ENCODE results near the gene PSMA5. TPM values are rescaled to one million over a fixed set of nuclear protein-coding genes. Genes with fewer than 3 reads are reported as not detected.
A peak's percentile ranks its signal among the peaks of the same experiment; 100 is the strongest.

PSMA5 gene
- total and polyA plus RNA-seq, 2 of the 13 experiments (the other 11 are each of a cell fraction or from before 2014, with no cell fraction given) = 140 to 169 TPM

- TF ChIP-seq HOXA9 (CRISPR knock-in tag; IDR thresholded peaks at IDR 0.05; ENCODE audit: borderline replicate concordance) (no peak), ELF3 (CRISPR knock-in tag; IDR thresholded peaks at IDR 0.05) (peak; percentile 55), MLXIP (CRISPR knock-in tag; IDR thresholded peaks at IDR 0.05; ENCODE audit: borderline replicate concordance) (no peak), KLF13 (CRISPR knock-in tag; IDR thresholded peaks at IDR 0.05) (no peak), CENPBD1 (CRISPR knock-in tag; IDR thresholded peaks at IDR 0.05; ENCODE audit: borderline replicate concordance, low read depth) (no peak), SUZ12 (IDR thresholded peaks at IDR 0.05; ENCODE audit: low read depth, low read length) (no peak), MTA1 (CRISPR knock-in tag; IDR thresholded peaks at IDR 0.05; ENCODE audit: borderline replicate concordance) (no peak), NFE2L2 (IDR thresholded peaks at IDR 0.05; ENCODE audit: low read length) (no peak), JARID2 (CRISPR knock-in tag; IDR thresholded peaks at IDR 0.05; ENCODE audit: insufficient replicate concordance) (no peak), SNAPC2 (CRISPR knock-in tag; IDR thresholded peaks at IDR 0.05) (no peak), FOXA3 (CRISPR knock-in tag; IDR thresholded peaks at IDR 0.05) (no peak), PLRG1 (conservative IDR thresholded peaks at IDR 0.05) (no peak), PTBP1 (IDR thresholded peaks at IDR 0.05; ENCODE audit: low read depth, low read length, poor library complexity, severe bottlenecking) (no peak), ZNF205 (CRISPR knock-in tag; IDR thresholded peaks at IDR 0.05) (0 out of 2 replicates have a peak, but pooled peaks have one; percentile 44), NR0B2 (CRISPR knock-in tag; IDR thresholded peaks at IDR 0.05) (peak; percentile 73; the same call in 1 of the 2 replicates), TBX2 (CRISPR knock-in tag; IDR thresholded peaks at IDR 0.05; ENCODE audit: borderline replicate concordance) (peak; percentile 64; the same call in 1 of the 2 replicates), MYC (CRISPR knock-in tag; IDR thresholded peaks at IDR 0.05; ENCODE audit: borderline replicate concordance) (peak; percentile 93), REPIN1 (CRISPR knock-in tag; IDR thresholded peaks at IDR 0.05; ENCODE audit: borderline replicate concordance, low read depth) (no peak; the same call in 1 of the 2 replicates), RFX5 (IDR thresholded peaks at IDR 0.05; ENCODE audit: low read depth, low read length) (peak; percentile 85), KLF6 (CRISPR knock-in tag; IDR thresholded peaks at IDR 0.05) (no peak; the same call in 1 of the 2 replicates), THAP7 (CRISPR knock-in tag; IDR thresholded peaks at IDR 0.05) (0 out of 2 replicates have a peak, but pooled peaks have one; percentile 28)
These were observed at the start of gene PSMA5 (continued) for GRCh38 chr1:109426281-109427170.
